HepG2 (cell line): Measurements from ENCODE around the gene RING1. TPM values are rescaled to one million over a fixed set of nuclear protein-coding genes. Genes with fewer than 3 reads are reported as not detected.

ENCODE experiments used
- BRCA1 ChIP-seq: sonication (generic); formaldehyde crosslinking; IDR thresholded peaks from 2 replicates; pipeline ENCODE4 v1.4.0; 2020; ENCODE audit warnings: missing genetic modification reagents
- CENPX ChIP-seq: sonication (generic); formaldehyde crosslinking; IDR thresholded peaks from 2 replicates; pipeline ENCODE4 v1.9.0; 2021; ENCODE audit warnings: mild to moderate bottlenecking, missing genetic modification reagents, moderate library complexity
- NCOA2 ChIP-seq: sonication (generic); formaldehyde crosslinking; IDR thresholded peaks from 2 replicates; pipeline ENCODE4 v1.8.0; 2022; ENCODE audit warnings: inconsistent platforms
- SIX4 ChIP-seq: sonication (generic); formaldehyde crosslinking; IDR thresholded peaks from 2 replicates; pipeline ENCODE4 v1.4.0; 2020; ENCODE audit warnings: missing genetic modification reagents
- TARDBP ChIP-seq: sonication (generic); formaldehyde crosslinking; IDR thresholded peaks from 2 replicates; pipeline ENCODE4 v1.8.0; 2022; ENCODE audit warnings: mild to moderate bottlenecking, missing genetic modification reagents
- TMF1 ChIP-seq: sonication (generic); formaldehyde crosslinking; IDR thresholded peaks from 2 replicates; pipeline ENCODE4 v1.8.1; 2022; ENCODE audit warnings: low read depth, missing genetic modification reagents
- ZBTB33 ChIP-seq: sonication (generic); formaldehyde crosslinking; IDR thresholded peaks from 2 replicates; pipeline ENCODE4 v1.4.0; 2020; ENCODE audit warnings: missing genetic modification reagents
- ZNF318 ChIP-seq: sonication (generic); formaldehyde crosslinking; IDR thresholded peaks from 2 replicates; pipeline ENCODE4 v1.4.0; 2020; ENCODE audit warnings: mild to moderate bottlenecking, missing genetic modification reagents
- polyA plus RNA-seq, 8 experiments: library from polyadenylated mRNA; depleted of rRNA in 3 of 8; stranded (reverse) in 7 of 8; unstranded in 1 of 8; fragments of >200 nt; fragmentation: Illumina TruSeq in 4 of 8; extraction: Trizol in 4 of 8; gene quantifications; 2 replicates each; pipeline versions ENCODE4 v1.2.1 to v1.2.3, GENCODE V29; 2011 to 2016; ENCODE audit warnings: low read depth in 4 of 8, missing spikeins in 1 of 8, mixed read lengths in 1 of 8; ENCODE audit not compliant: insufficient read depth in 1 of 8
- total RNA-seq, 5 experiments: library from RNA; depleted of rRNA; stranded (reverse); fragments of >200 nt; fragmentation: Illumina TruSeq; extraction: Trizol; gene quantifications; 2 replicates each; pipeline ENCODE4 v1.2.3, GENCODE V29; 2016; ENCODE audit warnings: low read depth in 1 of 5
- TF ChIP-seq, protein P1 (sequence below): sonication (generic); formaldehyde crosslinking; IDR thresholded peaks from 2 replicates; pipeline ENCODE4 v1.9.0; 2022; ENCODE audit warnings: missing genetic modification reagents, mild to moderate bottlenecking, borderline replicate concordance
- TF ChIP-seq, protein P2 (sequence below): sonication (generic); formaldehyde crosslinking; IDR thresholded peaks from 2 replicates; pipeline ENCODE4 v1.8.1; 2023; ENCODE audit warnings: mild to moderate bottlenecking, missing genetic modification reagents
- TF ChIP-seq, protein P3 (sequence below): sonication (generic); formaldehyde crosslinking; IDR thresholded peaks from 2 replicates; pipeline ENCODE4 v1.4.0; 2020; ENCODE audit warnings: missing genetic modification reagents, mild to moderate bottlenecking, borderline replicate concordance

RING1 gene
- total and polyA plus RNA-seq, 2 of the 13 experiments (the other 11 are each of a cell fraction or from before 2014, with no cell fraction given): 23.9 to 33.6 TPM

GRCh38 chr6:33211666-33212422, 3.5 kb downstream of the RING1 start (continued):
- no peak for TF ChIP-seq ZNF318 (CRISPR knock-in tag)
- TF ChIP-seq, protein P1, sequence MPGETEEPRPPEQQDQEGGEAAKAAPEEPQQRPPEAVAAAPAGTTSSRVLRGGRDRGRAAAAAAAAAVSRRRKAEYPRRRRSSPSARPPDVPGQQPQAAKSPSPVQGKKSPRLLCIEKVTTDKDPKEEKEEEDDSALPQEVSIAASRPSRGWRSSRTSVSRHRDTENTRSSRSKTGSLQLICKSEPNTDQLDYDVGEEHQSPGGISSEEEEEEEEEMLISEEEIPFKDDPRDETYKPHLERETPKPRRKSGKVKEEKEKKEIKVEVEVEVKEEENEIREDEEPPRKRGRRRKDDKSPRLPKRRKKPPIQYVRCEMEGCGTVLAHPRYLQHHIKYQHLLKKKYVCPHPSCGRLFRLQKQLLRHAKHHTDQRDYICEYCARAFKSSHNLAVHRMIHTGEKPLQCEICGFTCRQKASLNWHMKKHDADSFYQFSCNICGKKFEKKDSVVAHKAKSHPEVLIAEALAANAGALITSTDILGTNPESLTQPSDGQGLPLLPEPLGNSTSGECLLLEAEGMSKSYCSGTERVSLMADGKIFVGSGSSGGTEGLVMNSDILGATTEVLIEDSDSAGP (CRISPR knock-in tag): no peak
- no peak for TF ChIP-seq SIX4
- TF ChIP-seq, protein P2, sequence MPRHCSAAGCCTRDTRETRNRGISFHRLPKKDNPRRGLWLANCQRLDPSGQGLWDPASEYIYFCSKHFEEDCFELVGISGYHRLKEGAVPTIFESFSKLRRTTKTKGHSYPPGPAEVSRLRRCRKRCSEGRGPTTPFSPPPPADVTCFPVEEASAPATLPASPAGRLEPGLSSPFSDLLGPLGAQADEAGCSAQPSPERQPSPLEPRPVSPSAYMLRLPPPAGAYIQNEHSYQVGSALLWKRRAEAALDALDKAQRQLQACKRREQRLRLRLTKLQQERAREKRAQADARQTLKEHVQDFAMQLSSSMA (CRISPR knock-in tag): no peak
- no peak for TF ChIP-seq BRCA1 (CRISPR knock-in tag)
- TF ChIP-seq ZBTB33 (CRISPR knock-in tag): peak; percentile 31; the same call in 1 of the 2 replicates
- no peak for TF ChIP-seq TMF1
- TF ChIP-seq CENPX: no peak
- TF ChIP-seq NCOA2: no peak
- TF ChIP-seq TARDBP (CRISPR knock-in tag): no peak
- TF ChIP-seq, protein P3, sequence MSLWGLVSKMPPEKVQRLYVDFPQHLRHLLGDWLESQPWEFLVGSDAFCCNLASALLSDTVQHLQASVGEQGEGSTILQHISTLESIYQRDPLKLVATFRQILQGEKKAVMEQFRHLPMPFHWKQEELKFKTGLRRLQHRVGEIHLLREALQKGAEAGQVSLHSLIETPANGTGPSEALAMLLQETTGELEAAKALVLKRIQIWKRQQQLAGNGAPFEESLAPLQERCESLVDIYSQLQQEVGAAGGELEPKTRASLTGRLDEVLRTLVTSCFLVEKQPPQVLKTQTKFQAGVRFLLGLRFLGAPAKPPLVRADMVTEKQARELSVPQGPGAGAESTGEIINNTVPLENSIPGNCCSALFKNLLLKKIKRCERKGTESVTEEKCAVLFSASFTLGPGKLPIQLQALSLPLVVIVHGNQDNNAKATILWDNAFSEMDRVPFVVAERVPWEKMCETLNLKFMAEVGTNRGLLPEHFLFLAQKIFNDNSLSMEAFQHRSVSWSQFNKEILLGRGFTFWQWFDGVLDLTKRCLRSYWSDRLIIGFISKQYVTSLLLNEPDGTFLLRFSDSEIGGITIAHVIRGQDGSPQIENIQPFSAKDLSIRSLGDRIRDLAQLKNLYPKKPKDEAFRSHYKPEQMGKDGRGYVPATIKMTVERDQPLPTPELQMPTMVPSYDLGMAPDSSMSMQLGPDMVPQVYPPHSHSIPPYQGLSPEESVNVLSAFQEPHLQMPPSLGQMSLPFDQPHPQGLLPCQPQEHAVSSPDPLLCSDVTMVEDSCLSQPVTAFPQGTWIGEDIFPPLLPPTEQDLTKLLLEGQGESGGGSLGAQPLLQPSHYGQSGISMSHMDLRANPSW: no peak
